H9 (cell line): ENCODE measurements around the gene SLC29A2. TPM values are rescaled to one million over a fixed set of nuclear protein-coding genes. Genes with fewer than 3 reads are reported as not detected.

Source experiments
- DNase-seq: peaks from one replicate; pipeline ENCODE4 v3.0.0-alpha.2; 2017
- H2AFZ ChIP-seq: one replicate; pipeline ENCODE4 v1.6.1; 2013; ENCODE audit warnings: mild to moderate bottlenecking, low read length, control low read depth, moderate library complexity
- H2AK5ac ChIP-seq: 2 replicates; pipeline ENCODE4 v1.6.1; 2013; ENCODE audit warnings: low read length, control low read depth, mixed read lengths; ENCODE audit not compliant: insufficient read length
- H2BK120ac ChIP-seq: one replicate; pipeline ENCODE4 v1.6.1; 2013; ENCODE audit warnings: low read depth, mild to moderate bottlenecking, low read length, control low read depth, inconsistent platforms; ENCODE audit not compliant: poor library complexity, severe bottlenecking
- H2BK12ac ChIP-seq: 2 replicates; pipeline ENCODE4 v1.6.1; 2013; ENCODE audit warnings: low read length, control low read depth, mixed read lengths, low read depth; ENCODE audit not compliant: insufficient read length
- H2BK15ac ChIP-seq: 2 replicates; pipeline ENCODE4 v1.6.1; 2013; ENCODE audit warnings: low read depth, low read length, control low read depth
- H2BK20ac ChIP-seq: one replicate; pipeline ENCODE4 v1.6.1; 2013; ENCODE audit warnings: low read depth, mild to moderate bottlenecking, low read length, control low read depth, inconsistent platforms; ENCODE audit not compliant: poor library complexity, severe bottlenecking
- H2BK5ac ChIP-seq: 2 replicates; pipeline ENCODE4 v1.6.1; 2013; ENCODE audit warnings: low read length, control low read depth, mixed read lengths; ENCODE audit not compliant: insufficient read length
- H3K14ac ChIP-seq: 2 replicates; pipeline ENCODE4 v1.6.1; 2013; ENCODE audit warnings: low read length, control low read depth; ENCODE audit not compliant: insufficient read depth
- H3K18ac ChIP-seq: 2 replicates; pipeline ENCODE4 v1.6.1; 2013; ENCODE audit warnings: low read depth, mild to moderate bottlenecking, mixed read lengths, low read length, control low read depth; ENCODE audit not compliant: insufficient read length
- H3K23ac ChIP-seq: 2 replicates; pipeline ENCODE4 v1.6.1; 2013; ENCODE audit warnings: low read length, control low read depth, mixed read lengths, low read depth; ENCODE audit not compliant: insufficient read length
- H3K23me2 ChIP-seq: 2 replicates; pipeline ENCODE4 v1.6.1; 2013; ENCODE audit warnings: low read depth, mild to moderate bottlenecking, mixed read lengths, low read length, control low read depth; ENCODE audit not compliant: insufficient read length, poor library complexity, severe bottlenecking
- H3K27ac ChIP-seq: 2 replicates; pipeline ENCODE4 v1.5.1; 2013; ENCODE audit warnings: low read length, control low read depth, mixed read lengths, low read depth; ENCODE audit not compliant: insufficient read length
- H3K27me3 ChIP-seq: 2 replicates; pipeline ENCODE4 v1.6.1; 2013; ENCODE audit warnings: low read length, control low read depth, inconsistent platforms; ENCODE audit not compliant: insufficient read depth
- H3K4ac ChIP-seq: 2 replicates; pipeline ENCODE4 v1.6.1; 2013; ENCODE audit warnings: low read depth, mild to moderate bottlenecking, control low read depth, inconsistent platforms, low read length, moderate library complexity
- H3K4me1 ChIP-seq: 2 replicates; pipeline ENCODE4 v1.6.1; 2013; ENCODE audit warnings: low read length, control low read depth, inconsistent platforms; ENCODE audit not compliant: insufficient read depth
- H3K4me2 ChIP-seq: 2 replicates; pipeline ENCODE4 v1.6.1; 2013; ENCODE audit warnings: low read length, control low read depth, mixed read lengths; ENCODE audit not compliant: insufficient read length, insufficient read depth
- H3K56ac ChIP-seq: 2 replicates; pipeline ENCODE4 v1.6.1; 2013; ENCODE audit warnings: low read depth, mild to moderate bottlenecking, mixed read lengths, low read length, control low read depth; ENCODE audit not compliant: insufficient read length
- H3K79me1 ChIP-seq: 2 replicates; pipeline ENCODE4 v1.6.1; 2013; ENCODE audit warnings: low read depth, mild to moderate bottlenecking, moderate library complexity, low read length, control low read depth, inconsistent platforms; ENCODE audit not compliant: insufficient read depth, poor library complexity, severe bottlenecking
- H3K79me2 ChIP-seq: 2 replicates; pipeline ENCODE4 v1.6.1; 2013; ENCODE audit warnings: low read length, control low read depth, inconsistent platforms; ENCODE audit not compliant: insufficient read depth
- H3K9ac ChIP-seq: 2 replicates; pipeline ENCODE4 v1.6.1; 2013; ENCODE audit warnings: low read length, control low read depth, mixed read lengths; ENCODE audit not compliant: insufficient read length; ENCODE audit errors: extremely low read depth
- H3K9me3 ChIP-seq: one replicate; pipeline ENCODE4 v1.6.1; 2013; ENCODE audit warnings: low read depth, low read length, inconsistent platforms; ENCODE audit not compliant: control insufficient read depth
- H3T11ph ChIP-seq: one replicate; pipeline ENCODE4 v1.6.1; 2013; ENCODE audit warnings: mild to moderate bottlenecking, low read length, control low read depth, inconsistent platforms
- H4K20me1 ChIP-seq: one replicate; pipeline ENCODE4 v1.6.1; 2013; ENCODE audit not compliant: control insufficient read depth, insufficient read length, insufficient read depth
- H4K5ac ChIP-seq: 2 replicates; pipeline ENCODE4 v1.6.1; 2013; ENCODE audit warnings: low read depth, mild to moderate bottlenecking, mixed read lengths, low read length, control low read depth; ENCODE audit not compliant: insufficient read length
- H4K8ac ChIP-seq: replicated peaks from 2 replicates; pipeline ENCODE4 v1.6.1; 2013; ENCODE audit warnings: low read length, control low read depth, mixed read lengths, low read depth; ENCODE audit not compliant: insufficient read length
- H4K91ac ChIP-seq: 2 replicates; pipeline ENCODE4 v1.6.1; 2013; ENCODE audit warnings: low read depth, mild to moderate bottlenecking, moderate library complexity, mixed read lengths, low read length, control low read depth; ENCODE audit not compliant: insufficient read length
- H3K27ac Mint-ChIP-seq, 3 experiments: 2 replicates in 2 of 3; 3 replicates in 1 of 3; pipeline ENCODE4 v1.8.0; 2020 to 2021; ENCODE audit warnings: mixed read lengths in 3 of 3, mild to moderate bottlenecking in 1 of 3, moderate library complexity in 1 of 3
- H3K27me3 Mint-ChIP-seq: 2 replicates; pipeline ENCODE4 v1.8.0; 2021; ENCODE audit warnings: low read depth, mild to moderate bottlenecking, moderate library complexity, mixed read lengths
- H3K36me3 Mint-ChIP-seq, 3 experiments: 2 replicates in 2 of 3; 3 replicates in 1 of 3; pipeline ENCODE4 v1.8.0; 2020 to 2021; ENCODE audit warnings: low read depth in 3 of 3, mixed read lengths in 3 of 3; ENCODE audit not compliant: insufficient read depth in 1 of 3
- H3K4me1 Mint-ChIP-seq, 2 experiments: 2 replicates each; pipeline ENCODE4 v1.8.0; 2020; ENCODE audit warnings: mixed read lengths in 2 of 2
- H3K4me3 Mint-ChIP-seq, 2 experiments: 2 replicates in 1 of 2; 3 replicates in 1 of 2; pipeline ENCODE4 v1.8.0; 2020 to 2021; ENCODE audit warnings: mild to moderate bottlenecking in 2 of 2, mixed read lengths in 2 of 2, moderate library complexity in 1 of 2
- H3K9me3 Mint-ChIP-seq, 2 experiments: 2 replicates in 1 of 2; 3 replicates in 1 of 2; pipeline ENCODE4 v1.8.0; 2020; ENCODE audit warnings: mild to moderate bottlenecking in 2 of 2, mixed read lengths in 2 of 2, moderate library complexity in 1 of 2
- WGBS: extraction: QIAGEN DNeasy Blood & Tissue Kit; methylation state at CpG from one replicate; pipeline ENCODE4 v1.1.7; 2013; ENCODE audit warnings: missing lambda C conversion rate, low lambda C conversion rate, mixed read lengths; ENCODE audit not compliant: insufficient read length; ENCODE audit errors: extremely low coverage; 5-methylcytosine and 5-hydroxymethylcytosine counted together
- total RNA-seq: library from RNA; stranded (reverse); gene quantifications from 2 replicates; pipeline ENCODE4 v1.2.1, GENCODE V29; 2021
- TF ChIP-seq, protein P1 (sequence below): fragments of 200-600 bp; sonication (generic); conservative IDR thresholded peaks from 3 replicates; pipeline ENCODE4 v1.8.0; 2021; ENCODE audit warnings: antibody characterized with exemption, mild to moderate bottlenecking

Gene SLC29A2
- total RNA-seq, 1 experiment from 2014 or later, result 29.8 TPM

DNA sequence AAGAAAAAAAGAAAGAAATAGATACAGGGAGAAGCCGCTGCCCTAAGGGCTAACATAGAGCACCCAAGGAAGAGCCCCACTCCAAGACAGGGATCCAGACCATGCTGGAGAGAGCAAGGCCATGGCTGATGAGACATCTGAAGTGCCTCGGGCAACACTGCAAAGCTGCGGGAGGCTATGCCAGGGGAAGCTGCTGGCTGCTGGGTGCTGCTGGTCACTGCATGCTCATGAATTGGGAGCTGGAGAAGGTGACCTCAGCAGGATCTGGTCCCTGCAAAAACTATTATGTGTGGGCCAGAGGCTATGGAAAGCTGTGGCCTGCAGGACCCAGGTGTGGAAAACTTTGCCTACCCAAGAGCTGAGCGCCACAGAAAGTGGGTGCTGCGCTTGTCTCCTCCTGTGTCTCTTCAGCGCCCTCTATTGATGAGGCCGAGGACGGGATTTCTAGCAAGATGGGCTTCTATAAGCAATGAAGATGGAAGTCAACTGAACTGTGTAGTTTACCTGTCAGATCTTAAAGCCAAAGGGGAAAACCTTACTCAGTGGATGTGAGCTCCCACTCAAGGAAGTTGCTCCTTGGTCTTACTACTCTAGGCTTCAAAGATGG, 17.3 kb upstream of the SLC29A2 start:
- Histone ChIP-seq H4K5ac (no peak overlapping the region), H2BK15ac (no peak overlapping the region), H3K9me3 (no peaks in the 10 kb centered on the region), H3K4ac (no peak overlapping the region), H2AFZ (no peak overlapping the region), H3T11ph (no peak overlapping the region), H2AK5ac (no peak overlapping the region), H2BK120ac (no peak overlapping the region), H3K27me3 (no peaks in the 10 kb centered on the region), H3K56ac (no peak overlapping the region), H2BK20ac (no peak overlapping the region), H3K4me1 (no peaks in the 10 kb centered on the region), H4K91ac (no peak overlapping the region), H3K9ac (no peak overlapping the region), H2BK12ac (no peak overlapping the region), H3K79me2 (no peaks in the 10 kb centered on the region), H3K79me1 (no peaks in the 10 kb centered on the region), H3K23me2 (peaks cover 2% of the 10 kb centered on the region), H4K20me1 (no peaks in the 10 kb centered on the region), H4K8ac (no peak overlapping the region), H3K18ac (no peak overlapping the region), H3K27ac (no peak overlapping the region), H3K23ac (no peak overlapping the region), H3K14ac (no peak overlapping the region), H3K4me2 (no peak overlapping the region), H2BK5ac (no peak overlapping the region)
- Mint-ChIP-seq H3K27ac (no peak overlapping the region), H3K27me3 (peaks cover 14% of the 10 kb centered on the region), H3K4me1 (peaks cover 0 to 5% of the 10 kb centered on the region in 2 experiments; a peak in 3 of 4 replicates), H3K4me3 (no peak overlapping the region), H3K36me3 (no peaks in the 10 kb centered on the region), H3K9me3 (no peaks in the 10 kb centered on the region)
- peak; percentile 83 for DNase-seq
- TF ChIP-seq, protein P1, sequence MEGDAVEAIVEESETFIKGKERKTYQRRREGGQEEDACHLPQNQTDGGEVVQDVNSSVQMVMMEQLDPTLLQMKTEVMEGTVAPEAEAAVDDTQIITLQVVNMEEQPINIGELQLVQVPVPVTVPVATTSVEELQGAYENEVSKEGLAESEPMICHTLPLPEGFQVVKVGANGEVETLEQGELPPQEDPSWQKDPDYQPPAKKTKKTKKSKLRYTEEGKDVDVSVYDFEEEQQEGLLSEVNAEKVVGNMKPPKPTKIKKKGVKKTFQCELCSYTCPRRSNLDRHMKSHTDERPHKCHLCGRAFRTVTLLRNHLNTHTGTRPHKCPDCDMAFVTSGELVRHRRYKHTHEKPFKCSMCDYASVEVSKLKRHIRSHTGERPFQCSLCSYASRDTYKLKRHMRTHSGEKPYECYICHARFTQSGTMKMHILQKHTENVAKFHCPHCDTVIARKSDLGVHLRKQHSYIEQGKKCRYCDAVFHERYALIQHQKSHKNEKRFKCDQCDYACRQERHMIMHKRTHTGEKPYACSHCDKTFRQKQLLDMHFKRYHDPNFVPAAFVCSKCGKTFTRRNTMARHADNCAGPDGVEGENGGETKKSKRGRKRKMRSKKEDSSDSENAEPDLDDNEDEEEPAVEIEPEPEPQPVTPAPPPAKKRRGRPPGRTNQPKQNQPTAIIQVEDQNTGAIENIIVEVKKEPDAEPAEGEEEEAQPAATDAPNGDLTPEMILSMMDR, result peak; percentile 88
- no CpG with 5 or more reads among the region's 8 CpGs for WGBS
